Activated naive CD4-positive, alpha-beta T cell treated with anti-CD3 and anti-CD28 coated beads, Interleukin-2, amount 10 ng/mL, durations not matched to agents 7 days and 5 days (primary cell): ENCODE measurements around the gene TBC1D14.

Experiments
- CTCF ChIA-PET: fragments of 350-600 bp; sonication (Branson Sonifier 250); formaldehyde crosslinking; loops from one replicate; lab custom pipeline; 2021; ENCODE audit warnings: antibody characterized with exemption; lab: Charles Lee
- DNase-seq: peaks from one replicate; pipeline ENCODE4 v3.0.0-alpha.2; 2020
- H3K27ac Mint-ChIP-seq: one replicate; pipeline ENCODE4 v1.8.0; 2021; ENCODE audit warnings: mild to moderate bottlenecking, moderate library complexity, mixed read lengths
- H3K27me3 Mint-ChIP-seq: one replicate; pipeline ENCODE4 v1.8.0; 2021; ENCODE audit warnings: mild to moderate bottlenecking, mixed read lengths
- H3K36me3 Mint-ChIP-seq: one replicate; pipeline ENCODE4 v1.8.0; 2021; ENCODE audit warnings: mixed read lengths
- H3K4me1 Mint-ChIP-seq: one replicate; pipeline ENCODE4 v1.8.0; 2021; ENCODE audit warnings: mixed read lengths
- H3K4me3 Mint-ChIP-seq: one replicate; pipeline ENCODE4 v1.8.0; 2021; ENCODE audit warnings: mild to moderate bottlenecking, moderate library complexity, mixed read lengths
- H3K9me3 Mint-ChIP-seq: one replicate; pipeline ENCODE4 v1.8.0; 2021; ENCODE audit warnings: mixed read lengths

Gene TBC1D14

DNA sequence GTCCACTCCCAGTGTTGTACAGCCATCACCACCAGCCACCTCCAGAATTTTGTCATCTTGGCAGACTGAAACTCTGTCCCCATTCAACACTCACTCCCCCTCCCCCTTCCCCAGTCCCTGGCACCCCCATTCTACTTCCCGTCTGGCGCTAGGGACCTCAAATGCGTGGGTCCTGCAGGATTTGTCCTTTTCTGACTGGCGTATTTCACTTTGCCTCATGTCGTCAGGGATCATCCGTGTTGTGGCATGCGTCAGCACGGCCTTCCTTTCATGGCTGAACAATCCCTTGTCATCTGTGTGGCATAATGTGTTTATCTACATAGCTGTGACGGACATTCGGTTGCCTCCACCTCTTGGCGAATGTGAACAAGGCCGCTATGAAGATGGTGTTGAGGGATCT is 139.0 kb downstream of the TBC1D14 start:
- Mint-ChIP-seq H3K27ac (no peak overlapping the region), H3K9me3 (no peaks in the 10 kb centered on the region), H3K27me3 (no peaks in the 10 kb centered on the region), H3K36me3 (peaks cover 20% of the 10 kb centered on the region), H3K4me1 (peaks cover 60% of the 10 kb centered on the region), H3K4me3 (no peak overlapping the region)
- DNase-seq, result no peak
- CTCF ChIA-PET, result no interaction called here

DNA sequence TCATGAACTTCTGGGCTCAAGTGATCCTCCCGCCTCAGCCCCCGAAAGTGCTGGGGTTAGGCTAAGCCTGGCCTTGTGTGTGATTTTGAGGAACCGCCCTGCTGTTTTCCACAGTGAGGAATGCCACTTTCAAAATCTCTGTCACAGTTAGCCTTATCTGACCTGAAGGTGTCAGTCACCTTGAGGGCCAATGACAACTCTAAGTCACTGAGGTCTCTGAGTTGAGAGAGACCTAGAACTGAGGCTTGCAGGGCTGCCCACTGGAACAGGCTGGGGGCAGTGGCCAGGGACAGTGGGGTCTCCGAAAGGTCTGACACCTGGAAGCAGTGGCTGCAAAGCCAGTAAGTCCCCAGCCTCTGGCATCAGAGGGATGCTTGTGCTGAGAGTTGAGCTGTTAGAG is 139.7 kb downstream of the TBC1D14 start:
- CTCF ChIA-PET, result no interaction called here
- Mint-ChIP-seq H3K36me3 (peaks cover 26% of the 10 kb centered on the region), H3K27ac (peak overlapping the region; percentile 42), H3K4me1 (peaks cover 63% of the 10 kb centered on the region), H3K4me3 (no peak overlapping the region), H3K27me3 (no peaks in the 10 kb centered on the region), H3K9me3 (no peaks in the 10 kb centered on the region)
- DNase-seq, result no peak

DNA sequence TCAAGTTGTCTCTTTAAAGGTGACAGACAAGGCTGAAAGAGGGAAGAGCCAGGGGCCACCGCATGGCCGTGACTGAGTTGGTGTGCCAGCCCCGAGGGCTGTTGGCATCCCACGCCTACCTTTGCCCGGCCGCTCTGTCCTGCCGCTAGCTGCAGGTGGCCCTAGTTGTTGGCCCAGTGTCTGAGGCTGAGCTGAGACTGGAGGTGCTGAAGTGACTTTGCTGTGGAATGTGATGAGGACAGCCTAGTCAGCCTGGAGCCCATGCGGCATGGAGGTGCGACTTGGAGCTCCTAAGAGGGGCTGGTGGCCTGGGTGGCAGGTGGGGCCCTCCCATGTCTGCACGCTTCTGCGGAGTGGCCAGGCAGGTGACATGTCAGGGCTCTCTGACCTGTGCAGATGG is 140.1 kb downstream of the TBC1D14 start:
- DNase-seq, result no peak
- CTCF ChIA-PET, result no interaction called here
- no peaks in the 10 kb centered on the region for H3K9me3 Mint-ChIP-seq
- H3K27ac Mint-ChIP-seq, result no peak overlapping the region
- H3K4me3 Mint-ChIP-seq, result no peak overlapping the region
- peaks cover 27% of the 10 kb centered on the region for H3K36me3 Mint-ChIP-seq
- no peaks in the 10 kb centered on the region for H3K27me3 Mint-ChIP-seq
- H3K4me1 Mint-ChIP-seq, result peaks cover 61% of the 10 kb centered on the region

GRCh38 chr4:7050481-7051143 is 141.0 kb downstream of the TBC1D14 start:
- CTCF ChIA-PET, result interaction anchor here (0.7 to 1.2 kb wide), 2 partner anchors 9 to 76 kb away, joined by 3 read pairs; no protein-coding TSS in a partner anchor
- Mint-ChIP-seq H3K27me3 (no peaks in the 10 kb centered on the region), H3K36me3 (peaks cover 25% of the 10 kb centered on the region), H3K9me3 (no peaks in the 10 kb centered on the region), H3K4me1 (peaks cover 56% of the 10 kb centered on the region), H3K27ac (no peak overlapping the region), H3K4me3 (no peak overlapping the region)
- no peak for DNase-seq

GRCh38 chr4:7051144-7051495 is 141.5 kb downstream of the TBC1D14 start:
- Mint-ChIP-seq H3K27me3 (no peaks in the 10 kb centered on the region), H3K4me1 (peaks cover 52% of the 10 kb centered on the region), H3K9me3 (no peaks in the 10 kb centered on the region), H3K27ac (no peak overlapping the region), H3K4me3 (no peak overlapping the region), H3K36me3 (peaks cover 26% of the 10 kb centered on the region)
- CTCF ChIA-PET, result interaction anchor here (0.7 to 1.2 kb wide), 2 partner anchors 10 to 77 kb away, joined by 3 read pairs; no protein-coding TSS in a partner anchor
- no peak for DNase-seq

- Mint-ChIP-seq H3K4me3 (no peak overlapping the region), H3K27me3 (no peaks in the 10 kb centered on the region), H3K9me3 (no peaks in the 10 kb centered on the region), H3K36me3 (peaks cover 23% of the 10 kb centered on the region), H3K27ac (no peak overlapping the region), H3K4me1 (peaks cover 44% of the 10 kb centered on the region)
- CTCF ChIA-PET, result no interaction called here
- no peak for DNase-seq
These were observed 142.3 kb downstream of the TBC1D14 start for GRCh38 chr4:7051905-7052304.

DNA sequence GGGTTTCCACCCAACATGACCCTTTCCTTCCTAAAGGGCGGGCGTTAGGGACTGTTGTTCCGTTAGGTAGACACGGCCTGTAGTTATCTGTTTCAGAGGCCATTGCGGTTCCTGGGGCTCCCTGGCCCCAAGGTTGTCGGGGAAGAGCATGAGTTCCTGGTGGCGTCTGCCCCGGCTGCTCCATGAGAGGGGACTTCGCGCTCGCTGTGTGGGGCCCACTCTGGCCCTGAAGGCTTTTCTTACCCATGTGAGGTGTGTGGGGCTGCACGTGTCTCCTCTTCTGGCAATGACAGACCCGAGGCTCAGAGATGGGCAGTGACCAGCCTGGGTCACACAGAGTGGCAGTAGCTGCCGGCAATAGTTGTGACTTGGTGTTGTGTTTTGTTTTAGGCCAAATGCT is 142.7 kb downstream of the TBC1D14 start:
- H3K36me3 Mint-ChIP-seq, result peaks cover 23% of the 10 kb centered on the region
- no peak for DNase-seq
- CTCF ChIA-PET, result no interaction called here
- H3K27me3 Mint-ChIP-seq, result no peaks in the 10 kb centered on the region
- H3K4me3 Mint-ChIP-seq, result no peak overlapping the region
- no peaks in the 10 kb centered on the region for H3K9me3 Mint-ChIP-seq
- peak overlapping the region; percentile 52 for H3K27ac Mint-ChIP-seq
- H3K4me1 Mint-ChIP-seq, result peaks cover 40% of the 10 kb centered on the region

- Mint-ChIP-seq H3K36me3 (peaks cover 27% of the 10 kb centered on the region), H3K27ac (peak overlapping the region; percentile 80)
These were observed 143.5 kb downstream of the TBC1D14 start for GRCh38 chr4:7052923-7053715.

DNA sequence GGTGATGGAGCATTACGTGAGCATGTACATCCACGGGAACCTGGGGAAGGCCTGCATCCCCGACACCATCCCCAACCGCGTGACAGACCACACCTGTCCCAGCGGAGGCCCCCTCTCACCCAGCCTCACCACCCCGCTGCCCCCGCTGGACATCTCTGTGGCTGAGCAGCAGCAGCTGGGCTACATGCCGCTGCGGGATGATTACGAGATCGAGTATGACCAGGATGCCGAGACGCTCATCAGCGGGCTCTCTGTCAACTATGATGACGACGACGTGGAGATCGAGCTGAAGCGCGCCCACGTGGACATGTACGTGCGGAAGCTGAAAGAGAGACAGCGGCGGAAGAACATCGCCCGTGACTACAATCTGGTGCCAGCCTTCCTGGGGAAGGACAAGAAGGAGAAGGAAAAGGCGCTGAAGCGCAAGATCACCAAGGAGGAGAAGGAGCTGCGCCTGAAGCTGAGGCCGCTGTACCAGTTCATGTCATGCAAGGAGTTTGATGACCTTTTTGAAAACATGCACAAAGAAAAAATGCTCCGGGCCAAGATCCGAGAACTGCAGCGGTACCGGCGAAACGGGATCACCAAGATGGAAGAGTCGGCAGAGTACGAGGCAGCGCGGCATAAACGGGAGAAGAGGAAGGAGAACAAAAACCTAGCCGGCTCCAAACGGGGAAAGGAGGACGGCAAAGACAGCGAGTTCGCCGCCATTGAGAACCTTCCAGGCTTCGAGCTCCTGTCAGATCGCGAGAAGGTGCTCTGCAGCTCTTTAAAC is 144.7 kb downstream of the TBC1D14 start:
- Mint-ChIP-seq H3K27ac (peak overlapping the region; percentile 77), H3K36me3 (peaks cover 32% of the 10 kb centered on the region), H3K4me1 (peaks cover 43% of the 10 kb centered on the region), H3K27me3 (no peaks in the 10 kb centered on the region), H3K9me3 (no peaks in the 10 kb centered on the region), H3K4me3 (no peak overlapping the region)
- CTCF ChIA-PET, result interaction anchor here (1.2 to 4.3 kb wide), 2 partner anchors 11 to 12 kb away, joined by 3 to 19 read pairs; partner anchors contain the start of gene TADA2B
- no peak for DNase-seq

More at GRCh38 chr4:7052923-7053715, 143.5 kb downstream of the TBC1D14 start:
- Mint-ChIP-seq H3K4me1 (peaks cover 41% of the 10 kb centered on the region), H3K27me3 (no peaks in the 10 kb centered on the region), H3K9me3 (no peaks in the 10 kb centered on the region), H3K4me3 (no peak overlapping the region)
- CTCF ChIA-PET, result interaction anchor here (1.2 to 4.3 kb wide), 2 partner anchors 9 to 13 kb away, joined by 3 to 19 read pairs; partner anchors contain the start of gene TADA2B
- peak; percentile 49 for DNase-seq

- CTCF ChIA-PET, result interaction anchor here (4.3 kb wide), 1 partner anchor 12 kb away, joined by 19 read pairs; the partner anchor contains the start of gene TADA2B
- no peak for DNase-seq
- no peaks in the 10 kb centered on the region for H3K9me3 Mint-ChIP-seq
- H3K27me3 Mint-ChIP-seq, result no peaks in the 10 kb centered on the region
- H3K4me3 Mint-ChIP-seq, result no peak overlapping the region
- no peak overlapping the region for H3K27ac Mint-ChIP-seq
- peaks cover 39% of the 10 kb centered on the region for H3K36me3 Mint-ChIP-seq
- H3K4me1 Mint-ChIP-seq, result peaks cover 40% of the 10 kb centered on the region
These were observed 145.7 kb downstream of the TBC1D14 start for GRCh38 chr4:7055111-7055989.

DNA sequence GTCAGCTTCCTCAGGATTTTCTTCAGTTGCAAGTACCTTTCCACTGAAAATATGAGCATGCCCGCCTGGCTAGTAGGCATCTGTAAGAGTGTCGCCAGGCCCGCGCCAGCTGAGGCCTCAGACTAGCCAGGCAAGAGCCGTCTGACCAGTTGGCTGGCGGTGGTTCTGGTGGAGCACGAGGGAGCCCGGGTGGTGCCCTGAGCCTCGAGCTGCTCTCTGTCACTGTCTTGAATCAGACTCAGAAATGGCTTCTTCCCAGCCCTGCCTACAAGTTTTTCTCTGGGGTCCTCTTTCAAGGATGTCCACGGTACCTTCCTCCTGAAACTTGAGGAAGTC is 146.3 kb downstream of the TBC1D14 start:
- H3K27me3 Mint-ChIP-seq, result no peaks in the 10 kb centered on the region

GRCh38 chr4:7058792-7059191 is 149.2 kb downstream of the TBC1D14 start:
- no peak for DNase-seq
- Mint-ChIP-seq H3K27ac (no peak overlapping the region), H3K4me3 (no peak overlapping the region), H3K27me3 (no peaks in the 10 kb centered on the region), H3K9me3 (no peaks in the 10 kb centered on the region), H3K36me3 (peaks cover 66% of the 10 kb centered on the region), H3K4me1 (peaks cover 19% of the 10 kb centered on the region)
- CTCF ChIA-PET, result no interaction called here

More for the DNA sequence above, 146.3 kb downstream of the TBC1D14 start:
- peaks cover 40% of the 10 kb centered on the region for H3K4me1 Mint-ChIP-seq
- no peak overlapping the region for H3K4me3 Mint-ChIP-seq
- no peaks in the 10 kb centered on the region for H3K9me3 Mint-ChIP-seq
- CTCF ChIA-PET, result interaction anchor here (4.3 kb wide), 1 partner anchor 12 kb away, joined by 19 read pairs; the partner anchor contains the start of gene TADA2B
- DNase-seq, result no peak
- H3K27ac Mint-ChIP-seq, result no peak overlapping the region
- H3K36me3 Mint-ChIP-seq, result peaks cover 43% of the 10 kb centered on the region

- peaks cover 17% of the 10 kb centered on the region for H3K4me1 Mint-ChIP-seq
- H3K27ac Mint-ChIP-seq, result no peak overlapping the region
- CTCF ChIA-PET, result no interaction called here
- no peaks in the 10 kb centered on the region for H3K9me3 Mint-ChIP-seq
- H3K36me3 Mint-ChIP-seq, result peaks cover 65% of the 10 kb centered on the region
- no peaks in the 10 kb centered on the region for H3K27me3 Mint-ChIP-seq
- DNase-seq, result no peak
- no peak overlapping the region for H3K4me3 Mint-ChIP-seq
These were observed 150.0 kb downstream of the TBC1D14 start for GRCh38 chr4:7059662-7060061.
